ENCODE data around the gene FGF1.

GRCh38 chr5:142627383-142628217 is 58.3 kb downstream of the FGF1 start:
- TF ChIP-seq ZNF384 (IDR thresholded peaks at IDR 0.05) (no peak), LEF1 (IDR thresholded peaks at IDR 0.05; ENCODE audit: borderline replicate concordance) (no peak)
